Spleen (tissue), 11 donors: ENCODE measurements around the gene GRID2. TPM values are rescaled to one million over a fixed set of nuclear protein-coding genes. Genes with fewer than 3 reads are reported as not detected.

Experiments
- DNase-seq: peaks from one replicate; pipeline ENCODE4 v3.0.0-alpha.2; 2020
- H3K27ac ChIP-seq, 8 donors: fragments of 200-600 bp; sonication (generic) in 7 of 8; 1 replicate in 4 of 8; 2 replicates in 4 of 8; pipeline versions ENCODE4 v1.5.0 to v1.8.0; 2016 to 2021; ENCODE audit warnings: inconsistent platforms in 4 of 8, mild to moderate bottlenecking in 4 of 8, moderate library complexity in 1 of 8
- H3K27me3 ChIP-seq, 7 donors: fragments of 200-600 bp; sonication (generic) in 6 of 7; replicated peaks in 1 of 7; 1 replicate in 4 of 7; 2 replicates in 3 of 7; pipeline versions ENCODE4 v1.5.0 to v1.8.0; 2016 to 2021; ENCODE audit warnings: inconsistent platforms in 3 of 7, mild to moderate bottlenecking in 1 of 7
- H3K36me3 ChIP-seq, 6 donors: fragments of 200-600 bp; sonication (generic) in 5 of 6; 1 replicate in 4 of 6; 2 replicates in 2 of 6; pipeline versions ENCODE4 v1.5.0 to v1.8.0; 2016 to 2021; ENCODE audit warnings: inconsistent platforms in 2 of 6
- H3K4me1 ChIP-seq, 6 donors: fragments of 200-600 bp; sonication (generic) in 5 of 6; 1 replicate in 3 of 6; 2 replicates in 3 of 6; pipeline versions ENCODE4 v1.5.0 to v1.8.0; 2016 to 2021; ENCODE audit warnings: inconsistent platforms in 3 of 6
- H3K4me3 ChIP-seq, 8 donors: fragments of 200-600 bp; sonication (generic) in 7 of 8; 1 replicate in 4 of 8; 2 replicates in 4 of 8; pipeline versions ENCODE4 v1.5.0 to v1.8.0; 2016 to 2021; ENCODE audit warnings: inconsistent platforms in 4 of 8, mild to moderate bottlenecking in 4 of 8, moderate library complexity in 2 of 8
- H3K9me3 ChIP-seq, 8 donors: fragments of 200-600 bp; sonication (generic) in 7 of 8; 1 replicate in 4 of 8; 2 replicates in 4 of 8; pipeline versions ENCODE4 v1.5.0 to v1.8.0; 2016 to 2021; ENCODE audit warnings: inconsistent platforms in 4 of 8
- POLR2A ChIP-seq, 3 donors: fragments of 450-650 bp; IDR thresholded peaks; one replicate each; pipeline ENCODE4 v1.5.1; 2017; ENCODE audit warnings: antibody characterized with exemption in 3 of 3, mild to moderate bottlenecking in 1 of 3
- POLR2AphosphoS5 ChIP-seq, 3 donors: sonication (generic); formaldehyde crosslinking; IDR thresholded peaks; one replicate each; pipeline ENCODE4 v1.5.1; 2017; ENCODE audit warnings: antibody characterized with exemption in 3 of 3
- WGBS, 5 donors: extraction: QIAGEN DNeasy Blood & Tissue Kit in 3 of 5; methylation state at CpG; one replicate each; pipeline versions ENCODE4 v1.1.5 to v1.1.7; 2013 to 2018; 5-methylcytosine and 5-hydroxymethylcytosine counted together
- intact Hi-C: fragments of 100-400 bp; cut with DNase I; formaldehyde crosslinking; loops from one replicate; pipeline ENCODE4 v1.15.0; 2023; ENCODE audit warnings: low total_unique reads
- polyA plus RNA-seq, 3 donors: library from polyadenylated mRNA; stranded (reverse); fragments of 200-250 nt; gene quantifications; one replicate each; pipeline ENCODE4 v1.2.1, GENCODE V29; 2013
- total RNA-seq, 7 donors: library from RNA; depleted of rRNA in 3 of 7; stranded (reverse); fragments of >200 nt in 3 of 7; fragmentation: NEBNext Ultra II Directional in 4 of 7; extraction: Animal tissue kit (Norgen Biotek cat#: 25700) in 4 of 7; gene quantifications; one replicate each; pipeline versions ENCODE4 v1.1.0 to v1.2.1, GENCODE V29; 2016 to 2021
- TF ChIP-seq, protein P1 (sequence below), 11 experiments: fragments of 200-600 bp in 7 of 11; fragments of 450-650 bp in 4 of 11; sonication (generic) in 4 of 11; IDR thresholded peaks in 8 of 11; conservative IDR thresholded peaks in 3 of 11; 1 replicate in 7 of 11; 2 replicates in 4 of 11; pipeline versions ENCODE4 v1.4.0 to v1.8.0; 2016 to 2021; ENCODE audit warnings: antibody characterized with exemption in 11 of 11, inconsistent platforms in 4 of 11, mild to moderate bottlenecking in 1 of 11
- donor health status: healthy with polysubstance abuse.
- donor health status: DM: no; HTN: no; CAD: no; lungs with moderate emphysema.
- donor health status: DM: no; HTN: no; CAD: no.
- donor health status: Bipolar disorder and iron deficiency.
- donor health status: healthy.
- donor health status: DM: no; HTN: no; CAD: no.
- donor health status: DM: yes; HTN: yes; CAD: no.

The GRID2 gene
- total and polyA plus RNA-seq, 10 donors, result 0.03 to 0.92 (median 0.22) TPM; not detected in 4

DNA sequence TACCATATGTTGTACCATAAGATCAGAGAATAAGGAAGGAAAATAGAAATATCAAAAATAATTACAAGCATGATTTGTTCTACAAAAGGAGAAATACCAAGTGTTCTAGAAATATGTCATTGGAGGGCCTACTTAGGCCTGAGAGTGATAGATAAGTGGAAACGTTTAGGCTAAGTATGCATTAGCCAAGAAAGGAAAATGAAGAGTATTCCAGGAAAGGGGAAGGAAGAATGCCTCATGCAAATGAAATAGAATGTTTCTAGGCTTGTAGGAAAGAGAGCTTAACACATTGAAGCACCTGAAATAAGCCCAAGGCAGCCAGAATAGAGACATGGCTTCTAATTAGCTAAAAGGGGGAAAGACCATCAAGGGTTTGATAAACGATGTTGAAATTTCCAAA lies 929.1 kb downstream of the GRID2 start:
- DNase-seq, result no peak
- Histone ChIP-seq H3K4me1 (no peaks in the 10 kb centered on the region), H3K36me3 (no peaks in the 10 kb centered on the region), H3K27me3 (no peaks in the 10 kb centered on the region), H3K9me3 (no peaks in the 10 kb centered on the region), H3K4me3 (no peak overlapping the region), H3K27ac (no peak overlapping the region)
- TF ChIP-seq POLR2A (IDR thresholded peaks at IDR 0.05) (no peak), POLR2AphosphoS5 (IDR thresholded peaks at IDR 0.05) (no peak)
- TF ChIP-seq, protein P1, sequence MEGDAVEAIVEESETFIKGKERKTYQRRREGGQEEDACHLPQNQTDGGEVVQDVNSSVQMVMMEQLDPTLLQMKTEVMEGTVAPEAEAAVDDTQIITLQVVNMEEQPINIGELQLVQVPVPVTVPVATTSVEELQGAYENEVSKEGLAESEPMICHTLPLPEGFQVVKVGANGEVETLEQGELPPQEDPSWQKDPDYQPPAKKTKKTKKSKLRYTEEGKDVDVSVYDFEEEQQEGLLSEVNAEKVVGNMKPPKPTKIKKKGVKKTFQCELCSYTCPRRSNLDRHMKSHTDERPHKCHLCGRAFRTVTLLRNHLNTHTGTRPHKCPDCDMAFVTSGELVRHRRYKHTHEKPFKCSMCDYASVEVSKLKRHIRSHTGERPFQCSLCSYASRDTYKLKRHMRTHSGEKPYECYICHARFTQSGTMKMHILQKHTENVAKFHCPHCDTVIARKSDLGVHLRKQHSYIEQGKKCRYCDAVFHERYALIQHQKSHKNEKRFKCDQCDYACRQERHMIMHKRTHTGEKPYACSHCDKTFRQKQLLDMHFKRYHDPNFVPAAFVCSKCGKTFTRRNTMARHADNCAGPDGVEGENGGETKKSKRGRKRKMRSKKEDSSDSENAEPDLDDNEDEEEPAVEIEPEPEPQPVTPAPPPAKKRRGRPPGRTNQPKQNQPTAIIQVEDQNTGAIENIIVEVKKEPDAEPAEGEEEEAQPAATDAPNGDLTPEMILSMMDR (IDR thresholded peaks at IDR 0.05 in 8 of 11, conservative IDR thresholded peaks at IDR 0.05 in 3 of 11), result no peak
- intact Hi-C loops, result no loop called here
- WGBS, 5 donors, result 51 to 59% (median 55%) methylated on average over 2 of the region's 2 CpGs

DNA sequence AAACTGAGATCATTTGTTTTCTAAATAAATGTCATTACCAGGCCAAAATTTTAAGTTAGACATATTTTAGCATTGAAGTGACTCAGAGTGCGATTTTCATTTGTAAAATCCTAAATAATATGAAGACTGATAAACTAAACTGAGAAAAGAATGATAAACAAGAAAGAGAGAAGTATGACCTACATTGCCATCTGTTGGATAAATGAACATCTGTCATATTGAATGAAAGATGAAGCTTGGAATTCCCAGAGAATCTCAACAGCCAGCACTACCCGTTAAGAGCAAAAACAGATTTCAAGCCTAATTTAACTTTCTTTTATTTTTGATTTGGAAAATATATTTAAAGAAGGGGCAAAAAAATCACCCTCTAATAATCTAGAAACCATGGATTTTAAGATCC lies 933.8 kb downstream of the GRID2 start:
- H3K27ac ChIP-seq, result no peak overlapping the region
- TF ChIP-seq POLR2AphosphoS5 (IDR thresholded peaks at IDR 0.05) (no peak), POLR2A (IDR thresholded peaks at IDR 0.05) (no peak)
- TF ChIP-seq, protein P1 (IDR thresholded peaks at IDR 0.05 in 8 of 11, conservative IDR thresholded peaks at IDR 0.05 in 3 of 11), result no peak
- intact Hi-C loops, result no loop called here

DNA sequence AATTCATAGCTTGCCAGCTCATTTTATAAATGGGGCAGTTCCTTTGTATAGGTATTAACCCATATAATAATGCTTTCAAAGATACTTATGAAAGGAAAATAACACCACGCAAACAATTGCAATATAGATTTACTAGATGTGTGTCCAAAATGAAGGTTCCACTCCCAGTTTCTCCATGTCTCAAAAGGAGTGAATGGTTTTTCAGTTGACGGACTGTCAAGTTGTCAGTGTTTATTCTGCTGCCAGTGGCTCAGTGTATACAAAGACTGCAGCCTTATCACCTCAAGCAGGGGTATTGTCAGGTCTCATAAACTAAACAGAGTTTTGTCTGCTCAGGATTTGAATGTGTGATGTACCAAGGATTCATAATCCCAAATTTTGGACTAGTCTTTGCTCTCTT lies 939.5 kb downstream of the GRID2 start:
- no peak overlapping the region for H3K27ac ChIP-seq
- H3K4me3 ChIP-seq, result no peak overlapping the region
- intact Hi-C loops, result no loop called here
- no peak for TF ChIP-seq POLR2AphosphoS5 (IDR thresholded peaks at IDR 0.05)
- TF ChIP-seq, protein P1 (IDR thresholded peaks at IDR 0.05 in 8 of 11, conservative IDR thresholded peaks at IDR 0.05 in 3 of 11), result no peak
- TF ChIP-seq POLR2A (IDR thresholded peaks at IDR 0.05), result no peak
- no peaks in the 10 kb centered on the region for H3K4me1 ChIP-seq
- WGBS, 5 donors, result 90 to 100% (median 91%) methylated on average over 2 of the region's 2 CpGs
- H3K36me3 ChIP-seq, result no peaks in the 10 kb centered on the region
- no peak for DNase-seq
- H3K9me3 ChIP-seq, result no peaks in the 10 kb centered on the region
- no peaks in the 10 kb centered on the region for H3K27me3 ChIP-seq

More for the DNA sequence above, 933.8 kb downstream of the GRID2 start:
- Histone ChIP-seq H3K36me3 (no peaks in the 10 kb centered on the region), H3K27me3 (no peaks in the 10 kb centered on the region), H3K4me3 (no peak overlapping the region), H3K9me3 (no peaks in the 10 kb centered on the region), H3K4me1 (no peaks in the 10 kb centered on the region)
- WGBS, 5 donors, result 76 to 91% (median 83%) methylated on average over 2 of the region's 2 CpGs
- no peak for DNase-seq

DNA sequence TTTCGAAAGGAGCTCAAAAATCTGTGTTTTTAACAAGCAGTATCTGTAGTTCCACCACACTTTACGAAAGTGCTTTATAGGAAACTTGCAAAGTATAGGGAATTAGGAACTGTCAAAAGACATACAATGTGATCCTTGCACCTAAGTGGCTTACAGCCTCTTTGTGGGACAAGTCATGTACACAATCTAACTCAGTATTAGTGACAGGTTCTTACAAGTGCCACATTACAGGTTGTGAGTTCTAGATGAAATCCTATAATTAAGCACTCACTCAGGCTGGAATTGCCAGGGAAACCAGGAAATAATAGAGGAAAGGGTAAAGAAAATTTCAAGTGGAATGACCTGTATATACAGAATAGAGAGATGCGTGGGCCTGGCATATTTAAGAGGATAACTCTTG lies 957.4 kb downstream of the GRID2 start:
- DNase-seq, result no peak
- H3K4me3 ChIP-seq, result no peak overlapping the region
- H3K4me1 ChIP-seq, result no peaks in the 10 kb centered on the region
- peaks cover 0 to 4% (median 0%) of the 10 kb centered on the region in 8 donors for H3K9me3 ChIP-seq
- 83 to 92% (median 91%) methylated on average over 3 of the region's 3 CpGs for WGBS, 5 donors
- no peak for TF ChIP-seq POLR2A (IDR thresholded peaks at IDR 0.05)
- TF ChIP-seq, protein P1 (IDR thresholded peaks at IDR 0.05 in 8 of 11, conservative IDR thresholded peaks at IDR 0.05 in 3 of 11), result no peak
- TF ChIP-seq POLR2AphosphoS5 (IDR thresholded peaks at IDR 0.05), result no peak
- no peaks in the 10 kb centered on the region for H3K27me3 ChIP-seq
- no peaks in the 10 kb centered on the region for H3K36me3 ChIP-seq
- no peak overlapping the region for H3K27ac ChIP-seq
- intact Hi-C loops, result no loop called here
